ENCODE measurements around the gene C17orf58. TPM values are rescaled to one million over a fixed set of nuclear protein-coding genes. Genes with fewer than 3 reads are reported as not detected.
"Not testable (repeated sequence)": the region's sequence is repeated elsewhere in the genome, so short reads cannot be mapped to it uniquely, and the experiment has no call there.

Gene C17orf58
- total and polyA plus RNA-seq, 9 of the 15 experiments (the other 6 are each of a cell fraction or from before 2014, with no cell fraction given) = 8.6 to 37.4 (median 27.6) TPM

- TF ChIP-seq, protein P1, sequence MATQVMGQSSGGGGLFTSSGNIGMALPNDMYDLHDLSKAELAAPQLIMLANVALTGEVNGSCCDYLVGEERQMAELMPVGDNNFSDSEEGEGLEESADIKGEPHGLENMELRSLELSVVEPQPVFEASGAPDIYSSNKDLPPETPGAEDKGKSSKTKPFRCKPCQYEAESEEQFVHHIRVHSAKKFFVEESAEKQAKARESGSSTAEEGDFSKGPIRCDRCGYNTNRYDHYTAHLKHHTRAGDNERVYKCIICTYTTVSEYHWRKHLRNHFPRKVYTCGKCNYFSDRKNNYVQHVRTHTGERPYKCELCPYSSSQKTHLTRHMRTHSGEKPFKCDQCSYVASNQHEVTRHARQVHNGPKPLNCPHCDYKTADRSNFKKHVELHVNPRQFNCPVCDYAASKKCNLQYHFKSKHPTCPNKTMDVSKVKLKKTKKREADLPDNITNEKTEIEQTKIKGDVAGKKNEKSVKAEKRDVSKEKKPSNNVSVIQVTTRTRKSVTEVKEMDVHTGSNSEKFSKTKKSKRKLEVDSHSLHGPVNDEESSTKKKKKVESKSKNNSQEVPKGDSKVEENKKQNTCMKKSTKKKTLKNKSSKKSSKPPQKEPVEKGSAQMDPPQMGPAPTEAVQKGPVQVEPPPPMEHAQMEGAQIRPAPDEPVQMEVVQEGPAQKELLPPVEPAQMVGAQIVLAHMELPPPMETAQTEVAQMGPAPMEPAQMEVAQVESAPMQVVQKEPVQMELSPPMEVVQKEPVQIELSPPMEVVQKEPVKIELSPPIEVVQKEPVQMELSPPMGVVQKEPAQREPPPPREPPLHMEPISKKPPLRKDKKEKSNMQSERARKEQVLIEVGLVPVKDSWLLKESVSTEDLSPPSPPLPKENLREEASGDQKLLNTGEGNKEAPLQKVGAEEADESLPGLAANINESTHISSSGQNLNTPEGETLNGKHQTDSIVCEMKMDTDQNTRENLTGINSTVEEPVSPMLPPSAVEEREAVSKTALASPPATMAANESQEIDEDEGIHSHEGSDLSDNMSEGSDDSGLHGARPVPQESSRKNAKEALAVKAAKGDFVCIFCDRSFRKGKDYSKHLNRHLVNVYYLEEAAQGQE (IDR thresholded peaks at IDR 0.05; ENCODE audit: borderline replicate concordance) = peak; percentile 39; the same call in 1 of the 2 replicates
- TF ChIP-seq, protein P1 (CRISPR knock-in tag; IDR thresholded peaks at IDR 0.05; ENCODE audit: low read depth) = not testable (repeated sequence)
- TF ChIP-seq JUN (IDR thresholded peaks at IDR 0.05; ENCODE audit: borderline replicate concordance, low read depth, low read length) = peak; percentile 65; the same call in 1 of the 2 replicates
- TF ChIP-seq JUN (CRISPR knock-in tag; IDR thresholded peaks at IDR 0.05; ENCODE audit: borderline replicate concordance); ATF3 (CRISPR knock-in tag; conservative IDR thresholded peaks at IDR 0.05): not testable (repeated sequence)
- peak; percentile 44 to 70 for TF ChIP-seq RAD21 (CRISPR knock-in tag; conservative IDR thresholded peaks at IDR 0.05 in 1 of 2, IDR thresholded peaks at IDR 0.05 in 1 of 2)
- TF ChIP-seq CTBP1 (IDR thresholded peaks at IDR 0.05; ENCODE audit: borderline replicate concordance) = peak; percentile 54; the same call in 1 of the 2 replicates
- TF ChIP-seq ARID1B (IDR thresholded peaks at IDR 0.05) = peak; percentile 55; the same call in 1 of the 2 replicates
- TF ChIP-seq ZNF316 (IDR thresholded peaks at IDR 0.05) = peak; percentile 79
- TF ChIP-seq ATF3 (IDR thresholded peaks at IDR 0.05) = peak; percentile 86
- peak; percentile 69 to 78 for TF ChIP-seq FOXK2 (conservative IDR thresholded peaks at IDR 0.05 in 1 of 2, IDR thresholded peaks at IDR 0.05 in 1 of 2; ENCODE audit: low read depth in 2 of 2)
- TF ChIP-seq NFE2 (IDR thresholded peaks at IDR 0.05; ENCODE audit: low read depth) = peak; percentile 79
- TF ChIP-seq RCOR1 (IDR thresholded peaks at IDR 0.05; ENCODE audit: borderline replicate concordance in 1 of 2, low read depth in 2 of 2, low read length in 2 of 2) = 0 out of 4 replicates have a peak, but pooled peaks of 1 of the 2 experiments have one; percentile 44
- TF ChIP-seq ZNF592 (IDR thresholded peaks at IDR 0.05) = peak; percentile 50; the same call in 1 of the 2 replicates
- peak; percentile 90 for TF ChIP-seq FOSL1 (tag; conservative IDR thresholded peaks at IDR 0.05)
Observed at GRCh38 chr17:67963145-67963572, 33.1 kb downstream of the C17orf58 start (continued).
